Progenitor cell of endocrine pancreas (in vitro differentiated cells): Measurements from ENCODE around the gene CLASP2. TPM values are rescaled to one million over a fixed set of nuclear protein-coding genes. Genes with fewer than 3 reads are reported as not detected.
A peak's percentile ranks its signal among the peaks of the same experiment; 100 is the strongest.

Source experiments
- DNase-seq: peaks from one replicate; pipeline ENCODE4 v3.0.0; 2021; ENCODE audit warnings: low spot score; ENCODE audit not compliant: unreplicated experiment
- H3K27ac Mint-ChIP-seq: 2 replicates; pipeline ENCODE4 v1.8.0; 2021; ENCODE audit warnings: mild to moderate bottlenecking, moderate library complexity, mixed read lengths
- H3K27me3 Mint-ChIP-seq: 2 replicates; pipeline ENCODE4 v1.8.0; 2021; ENCODE audit warnings: mixed read lengths
- H3K36me3 Mint-ChIP-seq: 2 replicates; pipeline ENCODE4 v1.8.0; 2022; ENCODE audit warnings: mixed read lengths; ENCODE audit not compliant: insufficient read depth
- H3K4me1 Mint-ChIP-seq: 2 replicates; pipeline ENCODE4 v1.8.0; 2021; ENCODE audit warnings: low read depth, mixed read lengths
- H3K4me3 Mint-ChIP-seq: 2 replicates; pipeline ENCODE4 v1.8.0; 2021; ENCODE audit warnings: low read depth, mild to moderate bottlenecking, moderate library complexity, mixed read lengths
- H3K9me3 Mint-ChIP-seq: 2 replicates; pipeline ENCODE4 v1.8.0; 2021; ENCODE audit warnings: low read depth, mixed read lengths
- CTCF ChIP-seq: fragments of 200-600 bp; sonication (generic); IDR thresholded peaks from one replicate; pipeline ENCODE4 v1.5.0; 2021; ENCODE audit warnings: antibody characterized with exemption, mild to moderate bottlenecking; ENCODE audit not compliant: unreplicated experiment
- total RNA-seq: library from RNA; stranded (reverse); gene quantifications from 2 replicates; pipeline ENCODE4 v1.2.1, GENCODE V29; 2021

Gene CLASP2
- total RNA-seq, 1 donor from 2014 or later = 58.4 TPM

- Mint-ChIP-seq H3K4me3 (no peak overlapping the region), H3K27me3 (no peaks in the 10 kb centered on the region), H3K9me3 (no peaks in the 10 kb centered on the region), H3K36me3 (peaks cover 3% of the 10 kb centered on the region), H3K27ac (no peak overlapping the region), H3K4me1 (peaks cover 2% of the 10 kb centered on the region)
- TF ChIP-seq CTCF = no peak
- DNase-seq = no peak
Observed at GRCh38 chr3:33642806-33643205, 75.2 kb downstream of the CLASP2 start.

- Mint-ChIP-seq H3K27ac (no peak overlapping the region), H3K4me3 (no peak overlapping the region), H3K36me3 (peaks cover 4% of the 10 kb centered on the region), H3K4me1 (peaks cover 6% of the 10 kb centered on the region), H3K27me3 (no peaks in the 10 kb centered on the region), H3K9me3 (no peaks in the 10 kb centered on the region)
- DNase-seq = no peak
- TF ChIP-seq CTCF = no peak
Observed at GRCh38 chr3:33639889-33640288, 78.2 kb downstream of the CLASP2 start.

- DNase-seq = no peak
- no peak overlapping the region for H3K27ac Mint-ChIP-seq
- H3K9me3 Mint-ChIP-seq = no peaks in the 10 kb centered on the region
- no peak for TF ChIP-seq CTCF
- H3K4me3 Mint-ChIP-seq = no peak overlapping the region
- peaks cover 8% of the 10 kb centered on the region for H3K4me1 Mint-ChIP-seq
- peaks cover 6% of the 10 kb centered on the region for H3K36me3 Mint-ChIP-seq
- H3K27me3 Mint-ChIP-seq = no peaks in the 10 kb centered on the region
Observed at GRCh38 chr3:33637482-33637881, 80.6 kb downstream of the CLASP2 start.

GRCh38 chr3:33636125-33636850 is 81.8 kb downstream of the CLASP2 start:
- peaks cover 8% of the 10 kb centered on the region for H3K4me1 Mint-ChIP-seq
- DNase-seq = no peak
- H3K36me3 Mint-ChIP-seq = peaks cover 6% of the 10 kb centered on the region
- no peak overlapping the region for H3K27ac Mint-ChIP-seq
- no peaks in the 10 kb centered on the region for H3K9me3 Mint-ChIP-seq
- no peaks in the 10 kb centered on the region for H3K27me3 Mint-ChIP-seq
- no peak overlapping the region for H3K4me3 Mint-ChIP-seq
- peak; percentile 64 for TF ChIP-seq CTCF

GRCh38 chr3:33634262-33634661 is 83.8 kb downstream of the CLASP2 start:
- peaks cover 8% of the 10 kb centered on the region for H3K4me1 Mint-ChIP-seq
- DNase-seq = no peak
- no peaks in the 10 kb centered on the region for H3K27me3 Mint-ChIP-seq
- peaks cover 6% of the 10 kb centered on the region for H3K36me3 Mint-ChIP-seq
- no peak for TF ChIP-seq CTCF
- no peak overlapping the region for H3K27ac Mint-ChIP-seq
- H3K9me3 Mint-ChIP-seq = no peaks in the 10 kb centered on the region
- H3K4me3 Mint-ChIP-seq = no peak overlapping the region
